ENCODE data around the gene FIG4. TPM values are rescaled to one million over a fixed set of nuclear protein-coding genes. Genes with fewer than 3 reads are reported as not detected.
"Not testable (repeated sequence)": the region's sequence is repeated elsewhere in the genome, so short reads cannot be mapped to it uniquely, and the experiment has no call there.

The FIG4 gene
- total and polyA plus RNA-seq, 5 donors from 2014 or later = 9.0 to 20.0 (median 14.9) TPM

DNA sequence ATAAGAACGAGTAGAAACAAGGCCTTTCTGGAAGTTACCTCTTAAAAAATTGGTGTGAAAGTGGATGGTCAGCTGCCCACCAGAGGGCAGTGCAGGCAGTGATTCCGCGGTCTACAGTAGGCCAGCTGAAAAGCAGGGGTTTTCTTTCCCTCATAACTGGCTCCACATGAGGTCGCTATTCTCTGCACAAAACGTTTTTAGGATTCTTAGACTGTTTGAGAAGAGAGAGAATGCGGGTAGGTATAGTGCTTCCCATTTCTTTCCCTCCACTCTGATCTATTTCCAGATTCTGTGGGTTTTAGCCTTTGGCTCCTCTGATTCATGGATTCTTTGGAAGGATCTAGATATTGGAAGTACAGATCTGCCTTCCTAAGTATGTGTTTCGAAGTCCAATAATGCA, 14.2 kb downstream of the FIG4 start:
- Histone ChIP-seq H3K4me1 (ENCODE audit: control insufficient read depth, insufficient read depth, low read length, poor library complexity, severe bottlenecking) (no peaks in the 10 kb centered on the region), H3K4me3 (ENCODE audit: low read depth, low read length) (no peak overlapping the region), H3K27me3 (ENCODE audit: control insufficient read depth, insufficient read depth, low read length) (no peaks in the 10 kb centered on the region), H3K9me3 (ENCODE audit: control insufficient read depth in 2 of 2, low read length in 2 of 2) (no peaks in the 10 kb centered on the region), H3K27ac (ENCODE audit: insufficient read depth, low read length, poor library complexity, severe bottlenecking) (no peak overlapping the region), H3K36me3 (ENCODE audit: control insufficient read depth, insufficient read depth, low read length) (no peaks in the 10 kb centered on the region)
- peak; percentile 49 to 87 (median 64) for DNase-seq
- Mint-ChIP-seq H3K27me3 (no peaks in the 10 kb centered on the region), H3K4me1 (peaks cover 9 to 24% (median 20%) of the 10 kb centered on the region in 4 donors), H3K36me3 (peaks cover 5% of the 10 kb centered on the region), H3K27ac (peak overlapping the region; percentile 7 to 46 (median 32)), H3K4me3 (no peak overlapping the region), H3K9me3 (peaks cover 0 to 6% (median 0%) of the 10 kb centered on the region in 7 donors)
- peak; percentile 95 to 96 for ATAC-seq (ENCODE audit: low read depth in 2 of 2)

GRCh38 chr6:109706513-109706912, 15.4 kb downstream of the FIG4 start:
- H3K9me3 ChIP-seq (ENCODE audit: control insufficient read depth in 2 of 2, low read length in 2 of 2) = no peaks in the 10 kb centered on the region
- no peak overlapping the region for H3K4me3 Mint-ChIP-seq
- peaks cover 5% of the 10 kb centered on the region for H3K36me3 Mint-ChIP-seq
- H3K9me3 Mint-ChIP-seq = peaks cover 0 to 6% (median 0%) of the 10 kb centered on the region in 7 donors
- no peak overlapping the region for H3K27ac ChIP-seq (ENCODE audit: insufficient read depth, low read length, poor library complexity, severe bottlenecking)
- no peaks in the 10 kb centered on the region for H3K27me3 ChIP-seq (ENCODE audit: control insufficient read depth, insufficient read depth, low read length)
- DNase-seq = no peak
- no peaks in the 10 kb centered on the region for H3K27me3 Mint-ChIP-seq
- H3K4me1 Mint-ChIP-seq = peaks cover 9 to 26% (median 21%) of the 10 kb centered on the region in 4 donors
- no peaks in the 10 kb centered on the region for H3K36me3 ChIP-seq (ENCODE audit: control insufficient read depth, insufficient read depth, low read length)
- H3K27ac Mint-ChIP-seq = peak overlapping the region; percentile 34 to 52 (median 39)
- ATAC-seq (ENCODE audit: low read depth in 2 of 2) = no peak
- no peak overlapping the region for H3K4me3 ChIP-seq (ENCODE audit: low read depth, low read length)
- H3K4me1 ChIP-seq (ENCODE audit: control insufficient read depth, insufficient read depth, low read length, poor library complexity, severe bottlenecking) = no peaks in the 10 kb centered on the region

GRCh38 chr6:109708099-109708498, 17.0 kb downstream of the FIG4 start:
- not testable (repeated sequence) for H3K27me3 Mint-ChIP-seq; DNase-seq; H3K36me3 ChIP-seq (ENCODE audit: control insufficient read depth, insufficient read depth, low read length); ATAC-seq (ENCODE audit: low read depth in 2 of 2); H3K27ac ChIP-seq (ENCODE audit: insufficient read depth, low read length, poor library complexity, severe bottlenecking); H3K4me1 ChIP-seq (ENCODE audit: control insufficient read depth, insufficient read depth, low read length, poor library complexity, severe bottlenecking); H3K4me3 Mint-ChIP-seq; H3K9me3 Mint-ChIP-seq; H3K27me3 ChIP-seq (ENCODE audit: control insufficient read depth, insufficient read depth, low read length); H3K36me3 Mint-ChIP-seq; H3K4me3 ChIP-seq (ENCODE audit: low read depth, low read length); H3K9me3 ChIP-seq (ENCODE audit: control insufficient read depth in 2 of 2, low read length in 2 of 2)
- peaks cover 9 to 31% (median 18%) of the 10 kb centered on the region in 4 donors for H3K4me1 Mint-ChIP-seq
- H3K27ac Mint-ChIP-seq = peak overlapping the region in 1 of 3 donors; percentile 34

GRCh38 chr6:109713097-109713496, 22.0 kb downstream of the FIG4 start:
- Mint-ChIP-seq H3K4me3 (no peak overlapping the region), H3K4me1 (peaks cover 0 to 25% (median 1%) of the 10 kb centered on the region in 4 donors), H3K36me3 (peaks cover 7% of the 10 kb centered on the region), H3K27me3 (no peaks in the 10 kb centered on the region), H3K27ac (no peak overlapping the region), H3K9me3 (peaks cover 0 to 6% (median 0%) of the 10 kb centered on the region in 7 donors)
- no peak for ATAC-seq (ENCODE audit: low read depth in 2 of 2)
- H3K27me3 ChIP-seq (ENCODE audit: control insufficient read depth, insufficient read depth, low read length) = no peaks in the 10 kb centered on the region
- H3K36me3 ChIP-seq (ENCODE audit: control insufficient read depth, insufficient read depth, low read length) = peaks cover 13% of the 10 kb centered on the region
- no peaks in the 10 kb centered on the region for H3K9me3 ChIP-seq (ENCODE audit: control insufficient read depth in 2 of 2, low read length in 2 of 2)
- no peak overlapping the region for H3K4me3 ChIP-seq (ENCODE audit: low read depth, low read length)
- no peak for DNase-seq
- no peaks in the 10 kb centered on the region for H3K4me1 ChIP-seq (ENCODE audit: control insufficient read depth, insufficient read depth, low read length, poor library complexity, severe bottlenecking)
- H3K27ac ChIP-seq (ENCODE audit: insufficient read depth, low read length, poor library complexity, severe bottlenecking) = no peak overlapping the region

- H3K36me3 Mint-ChIP-seq = peaks cover 3% of the 10 kb centered on the region
- H3K4me1 ChIP-seq (ENCODE audit: control insufficient read depth, insufficient read depth, low read length, poor library complexity, severe bottlenecking) = no peaks in the 10 kb centered on the region
- peaks cover 16% of the 10 kb centered on the region for H3K36me3 ChIP-seq (ENCODE audit: control insufficient read depth, insufficient read depth, low read length)
- H3K4me3 Mint-ChIP-seq = no peak overlapping the region
- H3K27ac Mint-ChIP-seq = no peak overlapping the region
- no peaks in the 10 kb centered on the region for H3K9me3 ChIP-seq (ENCODE audit: control insufficient read depth in 2 of 2, low read length in 2 of 2)
- DNase-seq (no peak), ATAC-seq (ENCODE audit: low read depth in 2 of 2) (no peak)
- peaks cover 0 to 3% (median 0%) of the 10 kb centered on the region in 7 donors for H3K9me3 Mint-ChIP-seq
- H3K4me1 Mint-ChIP-seq = peaks cover 0 to 24% (median 1%) of the 10 kb centered on the region in 4 donors
- H3K27me3 ChIP-seq (ENCODE audit: control insufficient read depth, insufficient read depth, low read length) = no peaks in the 10 kb centered on the region
- no peak overlapping the region for H3K4me3 ChIP-seq (ENCODE audit: low read depth, low read length)
- H3K27me3 Mint-ChIP-seq = no peaks in the 10 kb centered on the region
- no peak overlapping the region for H3K27ac ChIP-seq (ENCODE audit: insufficient read depth, low read length, poor library complexity, severe bottlenecking)
Measured at GRCh38 chr6:109714166-109714565, 23.1 kb downstream of the FIG4 start.

DNA sequence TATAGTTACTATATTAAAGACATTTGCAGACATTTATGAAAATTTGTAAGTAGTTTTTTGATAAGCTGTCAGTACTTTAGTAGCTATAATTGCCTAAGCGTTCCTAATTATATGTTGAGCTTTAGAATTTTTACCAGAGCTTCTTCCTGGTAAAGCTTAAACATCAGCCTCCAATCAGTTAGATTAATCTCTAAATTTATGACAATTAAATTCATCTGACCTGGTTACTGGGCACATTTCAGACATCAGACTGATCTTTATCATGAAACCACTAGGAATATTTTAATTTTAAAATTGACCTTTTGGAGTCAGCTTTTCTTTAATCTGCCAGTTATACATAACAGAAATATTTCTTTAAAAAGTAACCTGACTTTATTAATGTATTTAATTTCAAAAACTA, 23.5 kb downstream of the FIG4 start:
- Mint-ChIP-seq H3K4me3 (no peak overlapping the region), H3K27me3 (no peaks in the 10 kb centered on the region), H3K9me3 (peaks cover 0 to 3% (median 0%) of the 10 kb centered on the region in 7 donors), H3K27ac (no peak overlapping the region), H3K4me1 (peaks cover 0 to 22% (median under 1%) of the 10 kb centered on the region in 4 donors), H3K36me3 (peaks cover 3% of the 10 kb centered on the region)
- Histone ChIP-seq H3K9me3 (ENCODE audit: control insufficient read depth in 2 of 2, low read length in 2 of 2) (no peaks in the 10 kb centered on the region), H3K4me3 (ENCODE audit: low read depth, low read length) (no peak overlapping the region), H3K27ac (ENCODE audit: insufficient read depth, low read length, poor library complexity, severe bottlenecking) (no peak overlapping the region), H3K36me3 (ENCODE audit: control insufficient read depth, insufficient read depth, low read length) (peaks cover 19% of the 10 kb centered on the region), H3K27me3 (ENCODE audit: control insufficient read depth, insufficient read depth, low read length) (no peaks in the 10 kb centered on the region), H3K4me1 (ENCODE audit: control insufficient read depth, insufficient read depth, low read length, poor library complexity, severe bottlenecking) (no peaks in the 10 kb centered on the region)
- no peak for ATAC-seq (ENCODE audit: low read depth in 2 of 2)
- DNase-seq = no peak

GRCh38 chr6:109715616-109716015, 24.5 kb downstream of the FIG4 start:
- H3K4me3 Mint-ChIP-seq = no peak overlapping the region
- Histone ChIP-seq H3K4me3 (ENCODE audit: low read depth, low read length) (no peak overlapping the region), H3K4me1 (ENCODE audit: control insufficient read depth, insufficient read depth, low read length, poor library complexity, severe bottlenecking) (no peaks in the 10 kb centered on the region), H3K27ac (ENCODE audit: insufficient read depth, low read length, poor library complexity, severe bottlenecking) (no peak overlapping the region), H3K9me3 (ENCODE audit: control insufficient read depth in 2 of 2, low read length in 2 of 2) (no peaks in the 10 kb centered on the region), H3K27me3 (ENCODE audit: control insufficient read depth, insufficient read depth, low read length) (no peaks in the 10 kb centered on the region), H3K36me3 (ENCODE audit: control insufficient read depth, insufficient read depth, low read length) (peaks cover 19% of the 10 kb centered on the region)
- H3K9me3 Mint-ChIP-seq = peaks cover 0 to under 1% (median 0%) of the 10 kb centered on the region in 7 donors
- H3K27me3 Mint-ChIP-seq = no peaks in the 10 kb centered on the region
- peaks cover 3% of the 10 kb centered on the region for H3K36me3 Mint-ChIP-seq
- DNase-seq (no peak), ATAC-seq (ENCODE audit: low read depth in 2 of 2) (no peak)
- no peak overlapping the region for H3K27ac Mint-ChIP-seq
- H3K4me1 Mint-ChIP-seq = peaks cover 0 to 20% (median 0%) of the 10 kb centered on the region in 4 donors

GRCh38 chr6:109717971-109718370, 26.9 kb downstream of the FIG4 start:
- Histone ChIP-seq H3K4me3 (ENCODE audit: low read depth, low read length) (no peak overlapping the region), H3K27ac (ENCODE audit: insufficient read depth, low read length, poor library complexity, severe bottlenecking) (no peak overlapping the region), H3K36me3 (ENCODE audit: control insufficient read depth, insufficient read depth, low read length) (peaks cover 19% of the 10 kb centered on the region), H3K9me3 (ENCODE audit: control insufficient read depth in 2 of 2, low read length in 2 of 2) (no peaks in the 10 kb centered on the region), H3K4me1 (ENCODE audit: control insufficient read depth, insufficient read depth, low read length, poor library complexity, severe bottlenecking) (no peaks in the 10 kb centered on the region), H3K27me3 (ENCODE audit: control insufficient read depth, insufficient read depth, low read length) (no peaks in the 10 kb centered on the region)
- no peak for DNase-seq
- Mint-ChIP-seq H3K27ac (no peak overlapping the region), H3K36me3 (peaks cover 14% of the 10 kb centered on the region), H3K4me1 (peaks cover 0 to 7% (median 0%) of the 10 kb centered on the region in 4 donors), H3K4me3 (no peak overlapping the region), H3K9me3 (no peaks in the 10 kb centered on the region), H3K27me3 (no peaks in the 10 kb centered on the region)
- ATAC-seq (ENCODE audit: low read depth in 2 of 2) = no peak

All from CD4-positive, CD25-positive, alpha-beta regulatory T cell (primary cell).